SJSA1 (cell line): ENCODE measurements around the gene CDC23. TPM values are rescaled to one million over a fixed set of nuclear protein-coding genes. Genes with fewer than 3 reads are reported as not detected.
"Not testable (repeated sequence)": the region's sequence is repeated elsewhere in the genome, so short reads cannot be mapped to it uniquely, and the experiment has no call there.

ENCODE experiments used
- DNase-seq, 2 experiments: peaks; one replicate each; pipeline ENCODE4 v3.0.0-alpha.2; 2015 to 2020; ENCODE audit warnings: low spot score in 2 of 2, low read depth in 1 of 2
- H3K27ac ChIP-seq: fragments of 250-450 bp; sonication (Bioruptor Pico); 2 replicates; pipeline ENCODE4 v1.5.1; 2020; ENCODE audit warnings: mild to moderate bottlenecking, moderate library complexity
- H3K27me3 ChIP-seq: fragments of 250-450 bp; sonication (Bioruptor Pico); replicated peaks from 2 replicates; pipeline ENCODE4 v1.5.1; 2020; ENCODE audit warnings: mild to moderate bottlenecking, moderate library complexity
- H3K36me3 ChIP-seq: fragments of 250-450 bp; sonication (Bioruptor Pico); 2 replicates; pipeline ENCODE4 v1.5.1; 2020; ENCODE audit warnings: mild to moderate bottlenecking
- H3K4me1 ChIP-seq: fragments of 250-450 bp; sonication (Bioruptor Pico); replicated peaks from 2 replicates; pipeline ENCODE4 v1.6.1; 2021; ENCODE audit warnings: mild to moderate bottlenecking
- H3K4me3 ChIP-seq: fragments of 250-450 bp; sonication (Bioruptor Pico); 2 replicates; pipeline ENCODE4 v1.5.1; 2020; ENCODE audit warnings: mild to moderate bottlenecking
- H3K9me3 ChIP-seq: fragments of 250-450 bp; sonication (Bioruptor Pico); replicated peaks from 2 replicates; pipeline ENCODE4 v1.5.1; 2020; ENCODE audit warnings: mild to moderate bottlenecking
- total RNA-seq: library from RNA; depleted of rRNA; stranded (reverse); fragments of >200 nt; shearing (Covaris generic); gene quantifications from 2 replicates; pipeline ENCODE4 v1.2.3, GENCODE V29; 2014

The CDC23 gene
- total RNA-seq, 1 experiment from 2014 or later: 70.7 TPM

GRCh38 chr5:138233280-138233679, 20.2 kb upstream of the CDC23 start:
- Histone ChIP-seq H3K4me3 (no peak overlapping the region), H3K9me3 (no peaks in the 10 kb centered on the region), H3K4me1 (peaks cover 17% of the 10 kb centered on the region), H3K36me3 (no peaks in the 10 kb centered on the region), H3K27ac (no peak overlapping the region), H3K27me3 (peaks cover 3% of the 10 kb centered on the region; the same call in 1 of the 2 replicates)
- DNase-seq: no peak

GRCh38 chr5:138230981-138231589, 18.0 kb upstream of the CDC23 start:
- peak; percentile 65 to 84 for DNase-seq
- Histone ChIP-seq H3K36me3 (no peaks in the 10 kb centered on the region), H3K27ac (no peak overlapping the region), H3K4me3 (no peak overlapping the region), H3K27me3 (no peaks in the 10 kb centered on the region; the same call in 1 of the 2 replicates), H3K4me1 (peaks cover 17% of the 10 kb centered on the region), H3K9me3 (peaks cover 2% of the 10 kb centered on the region)

- Histone ChIP-seq H3K9me3 (peaks cover 9% of the 10 kb centered on the region), H3K27ac (no peak overlapping the region), H3K27me3 (no peaks in the 10 kb centered on the region; the same call in 1 of the 2 replicates), H3K4me1 (peaks cover 17% of the 10 kb centered on the region), H3K36me3 (no peaks in the 10 kb centered on the region), H3K4me3 (no peak overlapping the region)
- peak in 1 of 2 experiments; percentile 31 for DNase-seq
Measured at GRCh38 chr5:138230261-138230660, 17.1 kb upstream of the CDC23 start.

- no peak for DNase-seq
- H3K27ac ChIP-seq: no peak overlapping the region
- H3K4me3 ChIP-seq: no peak overlapping the region
- H3K27me3 ChIP-seq: no peaks in the 10 kb centered on the region
- no peaks in the 10 kb centered on the region for H3K36me3 ChIP-seq
- H3K4me1 ChIP-seq: peaks cover 17% of the 10 kb centered on the region
- peaks cover 9% of the 10 kb centered on the region for H3K9me3 ChIP-seq
Measured at GRCh38 chr5:138229387-138229786, 16.3 kb upstream of the CDC23 start.

GRCh38 chr5:138226910-138227309, 13.8 kb upstream of the CDC23 start:
- Histone ChIP-seq H3K27me3 (no peaks in the 10 kb centered on the region), H3K27ac (no peak overlapping the region), H3K9me3 (peaks cover 9% of the 10 kb centered on the region), H3K4me3 (no peak overlapping the region), H3K4me1 (peaks cover 17% of the 10 kb centered on the region), H3K36me3 (no peaks in the 10 kb centered on the region)
- DNase-seq: no peak

- Histone ChIP-seq H3K27me3 (no peaks in the 10 kb centered on the region), H3K4me3 (no peak overlapping the region), H3K4me1 (no peaks in the 10 kb centered on the region), H3K27ac (no peak overlapping the region), H3K9me3 (peaks cover 9% of the 10 kb centered on the region), H3K36me3 (no peaks in the 10 kb centered on the region)
- no peak for DNase-seq
Measured at GRCh38 chr5:138224712-138225111, 11.6 kb upstream of the CDC23 start.

- DNase-seq: no peak
- Histone ChIP-seq H3K27me3 (no peaks in the 10 kb centered on the region), H3K27ac (no peak overlapping the region), H3K9me3 (peaks cover 12% of the 10 kb centered on the region), H3K36me3 (no peaks in the 10 kb centered on the region), H3K4me3 (no peak overlapping the region), H3K4me1 (no peaks in the 10 kb centered on the region)
Measured at GRCh38 chr5:138223532-138223931, 10.4 kb upstream of the CDC23 start.

GRCh38 chr5:138216799-138217198, 3.7 kb upstream of the CDC23 start:
- H3K36me3 ChIP-seq: peaks cover 6% of the 10 kb centered on the region; the same call in 1 of the 2 replicates
- peaks cover 3% of the 10 kb centered on the region for H3K9me3 ChIP-seq
- no peak overlapping the region for H3K27ac ChIP-seq
- H3K4me3 ChIP-seq: no peak overlapping the region
- no peaks in the 10 kb centered on the region for H3K27me3 ChIP-seq
- peaks cover 10% of the 10 kb centered on the region for H3K4me1 ChIP-seq
- no peak for DNase-seq

- DNase-seq: no peak
- Histone ChIP-seq H3K9me3 (no peaks in the 10 kb centered on the region), H3K27ac (peak overlapping the region; percentile 52), H3K4me3 (peak overlapping the region; percentile 73), H3K27me3 (no peaks in the 10 kb centered on the region), H3K4me1 (peaks cover 12% of the 10 kb centered on the region), H3K36me3 (peaks cover 38% of the 10 kb centered on the region)
Measured at GRCh38 chr5:138212828-138213160, 329 bp downstream of the CDC23 start.

- H3K27me3 ChIP-seq: no peaks in the 10 kb centered on the region
- H3K36me3 ChIP-seq: peaks cover 49% of the 10 kb centered on the region
- H3K4me3 ChIP-seq: no peak overlapping the region
- H3K27ac ChIP-seq: no peak overlapping the region
- DNase-seq: no peak
- H3K9me3 ChIP-seq: no peaks in the 10 kb centered on the region
- H3K4me1 ChIP-seq: peaks cover 12% of the 10 kb centered on the region
Measured at GRCh38 chr5:138210985-138211384, 2.1 kb downstream of the CDC23 start.

GRCh38 chr5:138193859-138194258, 19.3 kb downstream of the CDC23 start:
- DNase-seq, H3K27ac ChIP-seq, H3K4me1 ChIP-seq, H3K4me3 ChIP-seq, H3K27me3 ChIP-seq, H3K9me3 ChIP-seq: not testable (repeated sequence)
- peaks cover 74% of the 10 kb centered on the region for H3K36me3 ChIP-seq

- H3K27ac ChIP-seq: no peak overlapping the region
Measured at GRCh38 chr5:138192826-138193225, 20.3 kb downstream of the CDC23 start.

GRCh38 chr5:138188626-138189025, 24.5 kb downstream of the CDC23 start:
- H3K9me3 ChIP-seq: no peaks in the 10 kb centered on the region
- DNase-seq: no peak
- no peak overlapping the region for H3K4me3 ChIP-seq
- H3K27me3 ChIP-seq: no peaks in the 10 kb centered on the region
- peaks cover 95% of the 10 kb centered on the region for H3K36me3 ChIP-seq
- H3K27ac ChIP-seq: no peak overlapping the region
- H3K4me1 ChIP-seq: no peaks in the 10 kb centered on the region

More at GRCh38 chr5:138192826-138193225, 20.3 kb downstream of the CDC23 start:
- no peak overlapping the region for H3K4me3 ChIP-seq
- no peak for DNase-seq
- peaks cover 74% of the 10 kb centered on the region for H3K36me3 ChIP-seq
- H3K9me3 ChIP-seq: no peaks in the 10 kb centered on the region
- H3K27me3 ChIP-seq: no peaks in the 10 kb centered on the region
- no peaks in the 10 kb centered on the region for H3K4me1 ChIP-seq

GRCh38 chr5:138186002-138186447, 27.1 kb downstream of the CDC23 start:
- no peak for DNase-seq
- no peaks in the 10 kb centered on the region for H3K4me1 ChIP-seq
- H3K27ac ChIP-seq: no peak overlapping the region
- no peaks in the 10 kb centered on the region for H3K9me3 ChIP-seq
- no peaks in the 10 kb centered on the region for H3K27me3 ChIP-seq
- no peak overlapping the region for H3K4me3 ChIP-seq
- peaks cover 97% of the 10 kb centered on the region for H3K36me3 ChIP-seq

GRCh38 chr5:138182808-138183207, 30.3 kb downstream of the CDC23 start:
- Histone ChIP-seq H3K4me3 (no peak overlapping the region), H3K36me3 (peaks cover 77% of the 10 kb centered on the region), H3K9me3 (no peaks in the 10 kb centered on the region), H3K27me3 (no peaks in the 10 kb centered on the region), H3K27ac (no peak overlapping the region), H3K4me1 (peaks cover 10% of the 10 kb centered on the region)
- no peak for DNase-seq
